Kidney epithelial cell (primary cell): ENCODE results near the gene GLP1R. TPM values are rescaled to one million over a fixed set of nuclear protein-coding genes. Genes with fewer than 3 reads are reported as not detected.

Experiments used
- DNase-seq: peaks from one replicate; pipeline ENCODE4 v3.0.0-alpha.2; 2010; ENCODE audit warnings: low read depth
- H3K27me3 ChIP-seq: 2 replicates; pipeline ENCODE4 v1.6.0; 2011; ENCODE audit warnings: low read length; ENCODE audit not compliant: control insufficient read depth, insufficient read depth
- H3K36me3 ChIP-seq: 2 replicates; pipeline ENCODE4 v1.5.1; 2011; ENCODE audit warnings: low read length; ENCODE audit not compliant: control insufficient read depth, insufficient read depth
- H3K4me3 ChIP-seq: 2 replicates; pipeline ENCODE4 v1.5.1; 2011; ENCODE audit warnings: low read depth, mild to moderate bottlenecking, control low read depth, low read length
- CTCF ChIP-seq: IDR thresholded peaks from 2 replicates; pipeline ENCODE4 v1.5.1; 2011; ENCODE audit warnings: mild to moderate bottlenecking, moderate library complexity, low read length, control low read depth, inconsistent platforms; ENCODE audit not compliant: insufficient read depth, poor library complexity, severe bottlenecking
- total RNA-seq: library from RNA; depleted of rRNA; stranded (reverse); fragments of >200 nt; gene quantifications from 2 replicates; pipeline ENCODE4 v1.2.3, GENCODE V29; 2015

The GLP1R gene
- total RNA-seq, 1 donor from 2014 or later = 0.17 TPM

GRCh38 chr6:39083231-39083634 lies 34.7 kb downstream of the GLP1R start:
- Histone ChIP-seq H3K27me3 (peaks cover 4% of the 10 kb centered on the region), H3K36me3 (no peaks in the 10 kb centered on the region), H3K4me3 (no peak overlapping the region)
- no peak for TF ChIP-seq CTCF
- no peak for DNase-seq

GRCh38 chr6:39084506-39084905 lies 35.9 kb downstream of the GLP1R start:
- Histone ChIP-seq H3K27me3 (peaks cover 8% of the 10 kb centered on the region), H3K36me3 (no peaks in the 10 kb centered on the region), H3K4me3 (no peak overlapping the region)
- no peak for DNase-seq
- TF ChIP-seq CTCF = no peak

- Histone ChIP-seq H3K4me3 (no peak overlapping the region), H3K36me3 (no peaks in the 10 kb centered on the region), H3K27me3 (peaks cover 8% of the 10 kb centered on the region)
- no peak for DNase-seq
- no peak for TF ChIP-seq CTCF
Measured at GRCh38 chr6:39085129-39085797, 36.7 kb downstream of the GLP1R start.

DNA sequence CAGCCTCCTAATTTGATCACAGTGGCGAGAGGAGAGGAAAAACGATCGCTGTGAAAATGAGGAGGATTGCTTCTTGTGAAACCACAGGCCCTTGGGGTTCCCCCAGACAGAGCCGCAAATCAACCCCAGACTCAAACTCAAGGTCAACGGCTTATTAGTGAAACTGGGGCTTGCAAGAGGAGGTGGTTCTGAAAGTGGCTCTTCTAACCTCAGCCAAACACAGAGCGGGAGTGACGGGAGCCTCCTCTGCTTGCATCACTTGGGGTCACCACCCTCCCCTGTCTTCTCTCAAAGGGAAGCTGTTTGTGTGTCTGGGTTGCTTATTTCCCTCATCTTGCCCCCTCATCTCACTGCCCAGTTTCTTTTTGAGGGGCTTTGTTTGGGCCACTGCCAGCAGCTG lies 37.7 kb downstream of the GLP1R start:
- no peak for TF ChIP-seq CTCF
- no peak for DNase-seq
- no peaks in the 10 kb centered on the region for H3K36me3 ChIP-seq
- no peak overlapping the region for H3K4me3 ChIP-seq
- peaks cover 8% of the 10 kb centered on the region for H3K27me3 ChIP-seq

DNA sequence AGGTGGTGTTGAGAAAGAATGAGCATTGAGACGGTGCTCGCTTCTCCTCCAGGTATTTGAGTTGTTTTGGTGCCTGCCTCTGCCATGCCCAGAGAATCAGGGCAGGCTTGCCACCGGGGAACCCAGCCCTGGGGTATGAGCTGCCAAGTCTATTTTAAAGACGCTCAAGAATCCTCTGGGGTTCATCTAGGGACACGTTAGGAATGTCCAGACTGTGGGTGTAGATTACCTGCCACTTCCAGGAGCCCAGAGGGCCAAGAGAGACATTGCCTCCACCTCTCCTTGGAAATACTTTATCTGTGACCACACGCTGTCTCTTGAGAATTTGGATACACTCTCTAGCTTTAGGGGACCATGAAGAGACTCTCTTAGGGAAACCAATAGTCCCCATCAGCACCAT lies 38.1 kb downstream of the GLP1R start:
- H3K36me3 ChIP-seq = no peaks in the 10 kb centered on the region
- no peak for DNase-seq
- no peak overlapping the region for H3K4me3 ChIP-seq
- no peak for TF ChIP-seq CTCF
- H3K27me3 ChIP-seq = peaks cover 8% of the 10 kb centered on the region

GRCh38 chr6:39087197-39087596 lies 38.6 kb downstream of the GLP1R start:
- no peak for TF ChIP-seq CTCF
- no peaks in the 10 kb centered on the region for H3K36me3 ChIP-seq
- peaks cover 8% of the 10 kb centered on the region for H3K27me3 ChIP-seq
- no peak for DNase-seq
- no peak overlapping the region for H3K4me3 ChIP-seq
